Ishikawa (cell line): ENCODE measurements around the gene IL10RA.

Experiments used
- EGR1 ChIP-seq: IDR thresholded peaks from 2 replicates; pipeline ENCODE4 v1.6.1; 2012
- EP300 ChIP-seq: IDR thresholded peaks from 2 replicates; pipeline ENCODE4 v1.6.1; 2012; ENCODE audit warnings: borderline replicate concordance
- FOXM1 ChIP-seq: IDR thresholded peaks from 2 replicates; pipeline ENCODE4 v1.6.1; 2012; ENCODE audit warnings: low read depth, borderline replicate concordance
- MAX ChIP-seq: IDR thresholded peaks from 2 replicates; pipeline ENCODE4 v1.6.1; 2012
- RAD21 ChIP-seq: IDR thresholded peaks from 2 replicates; pipeline ENCODE4 v1.6.1; 2012; ENCODE audit warnings: low read depth
- TF ChIP-seq, protein P1 (sequence below): IDR thresholded peaks from 2 replicates; pipeline ENCODE4 v1.6.1; 2012; ENCODE audit warnings: low read depth, mild to moderate bottlenecking

- TF ChIP-seq EGR1, result no peak
- no peak for TF ChIP-seq EP300
- TF ChIP-seq, protein P1, sequence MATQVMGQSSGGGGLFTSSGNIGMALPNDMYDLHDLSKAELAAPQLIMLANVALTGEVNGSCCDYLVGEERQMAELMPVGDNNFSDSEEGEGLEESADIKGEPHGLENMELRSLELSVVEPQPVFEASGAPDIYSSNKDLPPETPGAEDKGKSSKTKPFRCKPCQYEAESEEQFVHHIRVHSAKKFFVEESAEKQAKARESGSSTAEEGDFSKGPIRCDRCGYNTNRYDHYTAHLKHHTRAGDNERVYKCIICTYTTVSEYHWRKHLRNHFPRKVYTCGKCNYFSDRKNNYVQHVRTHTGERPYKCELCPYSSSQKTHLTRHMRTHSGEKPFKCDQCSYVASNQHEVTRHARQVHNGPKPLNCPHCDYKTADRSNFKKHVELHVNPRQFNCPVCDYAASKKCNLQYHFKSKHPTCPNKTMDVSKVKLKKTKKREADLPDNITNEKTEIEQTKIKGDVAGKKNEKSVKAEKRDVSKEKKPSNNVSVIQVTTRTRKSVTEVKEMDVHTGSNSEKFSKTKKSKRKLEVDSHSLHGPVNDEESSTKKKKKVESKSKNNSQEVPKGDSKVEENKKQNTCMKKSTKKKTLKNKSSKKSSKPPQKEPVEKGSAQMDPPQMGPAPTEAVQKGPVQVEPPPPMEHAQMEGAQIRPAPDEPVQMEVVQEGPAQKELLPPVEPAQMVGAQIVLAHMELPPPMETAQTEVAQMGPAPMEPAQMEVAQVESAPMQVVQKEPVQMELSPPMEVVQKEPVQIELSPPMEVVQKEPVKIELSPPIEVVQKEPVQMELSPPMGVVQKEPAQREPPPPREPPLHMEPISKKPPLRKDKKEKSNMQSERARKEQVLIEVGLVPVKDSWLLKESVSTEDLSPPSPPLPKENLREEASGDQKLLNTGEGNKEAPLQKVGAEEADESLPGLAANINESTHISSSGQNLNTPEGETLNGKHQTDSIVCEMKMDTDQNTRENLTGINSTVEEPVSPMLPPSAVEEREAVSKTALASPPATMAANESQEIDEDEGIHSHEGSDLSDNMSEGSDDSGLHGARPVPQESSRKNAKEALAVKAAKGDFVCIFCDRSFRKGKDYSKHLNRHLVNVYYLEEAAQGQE, result no peak
- TF ChIP-seq MAX, result no peak
- TF ChIP-seq RAD21, result no peak
- TF ChIP-seq FOXM1, result no peak
These were observed 33.0 kb upstream of the IL10RA start for GRCh38 chr11:117953024-117953671.
